GM10847 (cell line): Measurements from ENCODE around the gene EYS.

Experiments
- POLR2A ChIP-seq: IDR thresholded peaks from 2 replicates; pipeline ENCODE4 v1.6.1; 2011; ENCODE audit not compliant: insufficient read length; ENCODE audit errors: extremely low read depth

EYS gene

DNA sequence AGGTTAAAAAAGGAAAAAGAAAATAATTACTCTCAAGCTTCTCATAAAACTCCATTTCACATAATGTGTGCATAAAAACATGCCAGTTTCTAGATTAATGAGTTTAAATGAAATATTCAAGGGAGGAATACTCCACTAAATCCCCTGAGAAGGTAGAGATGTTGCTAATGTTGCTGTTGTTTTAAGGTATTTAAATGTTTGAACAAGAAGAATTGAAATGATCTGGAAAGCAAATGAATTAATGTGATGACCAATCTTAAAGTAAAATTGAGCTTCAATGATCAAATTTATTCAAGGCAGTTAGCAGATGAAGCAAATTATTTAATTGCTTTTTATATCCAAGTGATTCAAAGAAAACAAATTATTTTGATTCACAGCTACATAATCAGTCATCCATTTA is 804.4 kb downstream of the EYS start:
- no peak for TF ChIP-seq POLR2A

DNA sequence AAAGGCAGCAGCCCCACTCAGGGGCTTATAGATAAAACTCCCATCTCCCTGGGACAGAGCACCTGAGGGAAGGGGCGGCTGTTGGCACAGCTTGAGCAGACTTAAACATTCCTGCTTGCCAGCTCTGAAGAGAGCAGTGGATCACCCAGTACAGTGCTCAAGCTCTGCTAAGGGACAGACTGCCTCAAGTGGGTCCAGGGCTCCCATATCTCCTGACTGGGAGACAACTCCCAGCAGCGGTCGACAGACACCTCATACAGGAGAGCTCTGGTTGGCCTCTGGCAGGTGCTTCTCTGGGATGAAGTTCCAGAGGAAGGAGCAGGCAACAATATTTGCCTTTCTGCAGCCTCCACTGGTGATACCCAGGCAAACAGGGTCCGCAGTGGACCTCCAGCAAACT is 810.1 kb downstream of the EYS start:
- no peak for TF ChIP-seq POLR2A

DNA sequence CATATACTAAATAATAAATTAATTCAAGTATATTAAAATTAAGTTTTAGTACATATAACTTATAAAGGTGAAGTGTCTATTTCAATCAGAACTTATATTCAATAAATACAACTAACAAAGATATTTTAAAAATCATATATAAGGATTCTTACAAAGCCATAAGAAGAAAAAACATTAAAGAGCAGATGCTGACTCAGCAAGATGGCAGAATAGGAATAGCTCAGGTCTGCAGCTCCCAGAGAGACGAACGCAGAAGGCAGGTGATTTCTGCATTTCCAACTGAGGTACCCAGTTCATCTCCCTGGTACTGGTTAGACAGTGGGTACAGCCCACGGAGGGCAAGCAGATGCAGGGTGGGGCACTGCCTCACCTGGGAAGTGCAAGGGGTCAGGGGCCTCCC is 811.1 kb downstream of the EYS start:
- TF ChIP-seq POLR2A: no peak

DNA sequence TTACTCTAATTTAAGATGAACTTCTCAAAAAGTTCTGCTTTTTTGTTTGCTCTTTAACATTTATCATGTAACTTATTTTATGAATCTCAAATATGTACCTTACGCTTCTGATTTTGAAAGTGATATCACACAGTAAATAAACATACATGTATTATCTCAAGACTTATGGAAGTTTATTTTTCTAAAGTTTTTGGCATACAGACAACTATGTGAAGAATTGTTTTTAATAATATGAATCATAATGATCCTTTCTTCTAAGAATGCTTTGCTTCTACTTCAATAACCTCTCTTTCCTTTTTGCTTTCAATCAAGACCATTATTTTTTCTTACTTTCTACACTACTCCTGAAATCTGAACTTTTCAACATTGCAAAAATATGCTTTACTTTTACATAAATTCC is 816.4 kb downstream of the EYS start:
- no peak for TF ChIP-seq POLR2A

- no peak for TF ChIP-seq POLR2A
Observed at GRCh38 chr6:64889144-64889543, 817.9 kb downstream of the EYS start.

DNA sequence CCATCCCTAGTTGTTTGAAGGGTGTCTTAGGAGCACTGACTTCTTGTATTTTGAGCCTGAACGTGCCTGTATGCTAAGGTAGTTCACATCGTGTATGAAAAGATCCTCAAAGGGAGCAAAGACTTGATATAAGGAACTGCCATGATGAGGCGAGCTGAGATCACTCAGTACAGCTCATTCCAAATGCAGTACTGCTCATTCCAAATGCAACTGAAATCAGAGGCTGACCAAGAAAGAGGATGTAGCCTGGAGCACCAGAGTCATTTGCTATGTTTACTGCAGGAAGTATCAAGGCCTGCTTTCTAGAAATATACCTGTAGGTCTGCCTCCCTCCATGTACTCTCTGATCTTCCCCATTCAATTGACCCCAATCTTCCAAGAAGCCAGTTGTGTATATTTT is 832.2 kb downstream of the EYS start:
- TF ChIP-seq POLR2A: no peak

GRCh38 chr6:64872633-64873032 is 834.4 kb downstream of the EYS start:
- TF ChIP-seq POLR2A: no peak

DNA sequence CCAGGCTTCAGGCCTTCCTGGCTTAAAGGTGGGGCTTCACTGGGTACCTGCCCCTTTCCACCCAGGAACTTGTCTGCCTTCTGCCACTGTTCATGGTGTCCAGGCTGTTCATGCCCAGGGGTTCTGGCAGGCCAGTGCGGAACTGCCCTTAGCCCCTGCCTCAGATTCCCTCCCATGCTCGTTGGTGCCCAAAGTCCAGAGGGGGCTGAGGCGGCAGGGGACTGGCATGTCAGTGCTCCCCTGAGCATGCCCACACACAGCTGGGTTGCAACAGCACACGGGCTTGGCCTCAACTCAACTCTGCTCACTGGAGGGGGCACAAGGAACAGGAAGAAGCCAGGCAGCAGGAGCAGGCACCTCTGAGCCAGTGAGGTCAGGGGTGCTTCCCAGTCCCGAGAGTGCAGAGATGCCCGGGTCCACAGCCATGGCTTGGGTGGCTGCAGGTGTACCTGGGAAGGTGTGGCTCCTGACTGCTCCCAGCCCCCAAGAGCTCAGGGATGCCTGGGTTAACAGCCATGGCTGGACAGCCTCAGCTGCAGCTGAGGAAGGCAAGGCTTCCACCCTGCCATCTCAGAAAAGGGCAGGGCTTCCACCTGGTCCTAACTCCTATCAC is 845.9 kb downstream of the EYS start:
- no peak for TF ChIP-seq POLR2A

- no peak for TF ChIP-seq POLR2A
Observed at GRCh38 chr6:64860203-64860602, 846.8 kb downstream of the EYS start.

DNA sequence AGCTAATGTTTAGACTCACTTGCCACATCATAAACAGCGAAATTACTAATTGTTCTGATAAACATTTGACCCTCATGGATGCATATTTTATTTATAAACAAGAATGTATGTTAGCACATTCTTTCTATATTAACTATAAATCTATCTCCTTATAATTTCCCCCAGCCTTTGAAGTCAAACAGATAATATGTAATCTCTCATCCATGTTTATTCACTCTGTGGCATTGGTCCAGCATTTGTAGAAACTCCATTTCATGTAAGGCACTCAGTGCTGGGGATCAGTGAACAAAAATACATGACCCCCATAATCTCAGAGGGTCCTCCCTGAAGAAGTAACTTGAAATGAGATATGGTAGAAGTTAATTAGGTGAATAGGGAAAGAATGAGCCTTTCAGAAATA is 856.9 kb downstream of the EYS start:
- no peak for TF ChIP-seq POLR2A

- no peak for TF ChIP-seq POLR2A
Observed at GRCh38 chr6:64848467-64848866, 858.6 kb downstream of the EYS start.

DNA sequence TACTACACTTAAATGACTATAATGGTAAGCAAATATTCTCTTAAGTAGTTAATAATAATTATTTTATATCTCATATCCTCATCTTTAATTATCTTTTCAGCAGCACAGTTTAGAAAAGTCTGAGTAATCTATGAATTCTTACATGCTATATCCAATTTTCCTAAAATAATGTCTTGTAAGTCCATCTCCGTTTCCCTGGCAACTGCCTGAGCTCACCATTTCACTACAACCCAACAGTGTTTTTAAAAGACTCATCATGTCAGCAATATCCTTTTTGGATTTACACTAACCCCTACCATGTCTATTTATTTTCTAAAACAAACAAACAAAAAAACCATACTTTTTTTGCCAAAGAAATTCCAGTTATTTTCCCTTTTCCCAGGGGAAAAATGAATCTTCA is 859.6 kb downstream of the EYS start:
- TF ChIP-seq POLR2A: no peak

DNA sequence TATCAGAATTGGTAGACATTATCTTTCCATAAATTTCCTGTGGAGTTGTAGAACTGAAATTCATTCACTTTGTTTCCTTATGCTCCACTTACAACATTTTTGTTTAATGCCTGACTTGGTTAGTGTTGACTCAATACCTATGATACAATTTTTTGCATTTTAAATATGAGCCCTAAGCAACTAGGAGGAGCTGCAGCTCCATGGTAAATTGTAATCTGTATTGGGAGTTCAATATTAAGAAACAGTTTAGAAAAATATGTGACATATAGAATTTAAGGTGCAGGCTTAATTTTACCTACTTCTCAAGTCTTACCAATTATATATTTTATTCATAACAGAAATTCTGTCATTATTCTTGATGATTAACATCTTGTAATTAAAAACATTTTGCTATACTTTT is 868.3 kb downstream of the EYS start:
- TF ChIP-seq POLR2A: no peak

- TF ChIP-seq POLR2A: no peak
Observed at GRCh38 chr6:64831680-64832079, 875.3 kb downstream of the EYS start.

- TF ChIP-seq POLR2A: no peak
Observed at GRCh38 chr6:64817525-64817924, 889.5 kb downstream of the EYS start.

DNA sequence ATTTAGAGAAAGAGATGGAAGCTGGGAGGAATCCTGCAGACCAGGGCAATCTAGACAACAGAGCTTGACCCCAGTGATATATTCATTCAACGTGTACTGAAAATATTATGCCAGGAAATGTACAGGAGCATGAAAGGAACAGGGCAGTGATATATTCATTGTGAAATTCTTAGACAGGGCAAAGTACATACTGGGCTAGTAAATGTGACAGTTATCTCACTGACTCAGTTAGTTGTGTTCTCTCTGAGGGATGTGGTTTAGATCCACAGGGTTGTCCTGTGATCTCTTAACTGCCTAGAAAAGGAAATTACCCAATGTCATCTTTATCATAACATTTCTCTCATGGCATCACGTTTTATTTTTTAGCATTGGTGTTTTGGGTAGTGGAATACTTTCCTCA is 891.3 kb downstream of the EYS start:
- TF ChIP-seq POLR2A: no peak

DNA sequence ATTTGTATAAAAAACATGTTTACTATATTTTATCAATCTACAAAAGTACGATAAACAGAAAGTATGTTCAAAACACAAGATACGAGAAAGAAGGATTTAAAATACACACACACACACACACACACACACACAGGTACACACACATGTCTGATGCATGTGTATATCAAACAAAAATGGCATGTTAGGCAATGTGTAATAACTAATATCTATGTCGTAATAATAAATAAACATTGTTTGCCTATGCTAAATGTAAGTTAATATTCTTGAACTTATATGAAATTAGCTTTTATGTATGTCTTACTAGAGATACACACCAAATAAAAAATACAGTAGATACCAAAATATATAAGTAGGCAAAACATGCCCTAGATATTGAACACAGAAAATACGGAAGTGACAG is 894.9 kb downstream of the EYS start:
- no peak for TF ChIP-seq POLR2A

GRCh38 chr6:64811119-64811518 is 895.9 kb downstream of the EYS start:
- TF ChIP-seq POLR2A: no peak
